Transverse colon (tissue), 4 donors: Measurements from ENCODE around the gene SHC4. TPM values are rescaled to one million over a fixed set of nuclear protein-coding genes. Genes with fewer than 3 reads are reported as not detected.

Experiments used
- DNase-seq: peaks from one replicate; pipeline ENCODE4 v3.0.0-alpha.2; 2019
- H3K27ac ChIP-seq, 4 donors: fragments of 200-600 bp; sonication (generic); 2 replicates each; pipeline ENCODE4 v1.5.1; 2016 to 2018; ENCODE audit warnings: inconsistent platforms in 4 of 4
- H3K27me3 ChIP-seq: fragments of 200-600 bp; sonication (generic); 2 replicates; pipeline ENCODE4 v1.5.1; 2017; ENCODE audit warnings: inconsistent platforms
- H3K36me3 ChIP-seq, 4 donors: fragments of 200-600 bp; sonication (generic); 2 replicates each; pipeline ENCODE4 v1.5.1; 2017 to 2019; ENCODE audit warnings: inconsistent platforms in 4 of 4
- H3K4me1 ChIP-seq, 4 donors: fragments of 200-600 bp; sonication (generic); 2 replicates each; pipeline ENCODE4 v1.5.1; 2017 to 2020; ENCODE audit warnings: inconsistent platforms in 4 of 4
- H3K4me3 ChIP-seq, 4 donors: fragments of 200-600 bp; sonication (generic); 1 replicate in 1 of 4; 2 replicates in 3 of 4; pipeline versions ENCODE4 v1.5.1 to v1.6.1; 2017 to 2019; ENCODE audit warnings: inconsistent platforms in 4 of 4
- H3K9me3 ChIP-seq, 2 donors: fragments of 200-600 bp; sonication (generic); 2 replicates each; pipeline ENCODE4 v1.5.1; 2017 to 2019; ENCODE audit warnings: inconsistent platforms in 2 of 2
- EP300 ChIP-seq: sonication (generic); formaldehyde crosslinking; IDR thresholded peaks from one replicate; pipeline ENCODE4 v1.6.1; 2017; ENCODE audit warnings: antibody characterized with exemption, low read depth
- POLR2A ChIP-seq: fragments of 450-650 bp; IDR thresholded peaks from one replicate; pipeline ENCODE4 v1.6.1; 2016; ENCODE audit warnings: antibody characterized with exemption, mild to moderate bottlenecking, moderate library complexity
- POLR2AphosphoS5 ChIP-seq, 3 donors: sonication (generic); formaldehyde crosslinking; IDR thresholded peaks; one replicate each; pipeline ENCODE4 v1.6.1; 2016; ENCODE audit warnings: antibody characterized with exemption in 3 of 3
- WGBS, 2 donors: methylation state at CpG; one replicate each; pipeline ENCODE4 v1.1.5; 2018; ENCODE audit warnings: low coverage in 1 of 2; 5-methylcytosine and 5-hydroxymethylcytosine counted together
- in situ Hi-C, 4 donors: fragments of 200-750 bp; cut with MboI; loops; one replicate each; pipeline versions ENCODE4 v1.15.0 to v1.15.1; 2017; ENCODE audit warnings: low sequenced_read_pairs in 3 of 4, low pct_ligation_motif_present in 1 of 4, low pct_unique_long_range_greater_than_20kb in 1 of 4
- intact Hi-C: fragments of 100-400 bp; cut with DNase I; formaldehyde crosslinking; loops from one replicate; pipeline ENCODE4 v1.15.1; 2023; ENCODE audit warnings: low total_unique reads
- total RNA-seq, 4 donors: library from RNA; depleted of rRNA; stranded (reverse); fragments of >200 nt; gene quantifications; one replicate each; pipeline ENCODE4 v1.1.0, GENCODE V29; 2016
- TF ChIP-seq, protein P1 (sequence below), 5 experiments: fragments of 200-600 bp in 3 of 5; fragments of 450-650 bp in 2 of 5; sonication (generic) in 3 of 5; IDR thresholded peaks; 1 replicate in 2 of 5; 2 replicates in 3 of 5; pipeline ENCODE4 v1.5.1; 2016 to 2017; ENCODE audit warnings: antibody characterized with exemption in 5 of 5, inconsistent platforms in 3 of 5, mild to moderate bottlenecking in 2 of 5, moderate library complexity in 1 of 5

The SHC4 gene
- total RNA-seq, 4 donors from 2014 or later, result 0.48 to 0.96 TPM; not detected in 2

DNA sequence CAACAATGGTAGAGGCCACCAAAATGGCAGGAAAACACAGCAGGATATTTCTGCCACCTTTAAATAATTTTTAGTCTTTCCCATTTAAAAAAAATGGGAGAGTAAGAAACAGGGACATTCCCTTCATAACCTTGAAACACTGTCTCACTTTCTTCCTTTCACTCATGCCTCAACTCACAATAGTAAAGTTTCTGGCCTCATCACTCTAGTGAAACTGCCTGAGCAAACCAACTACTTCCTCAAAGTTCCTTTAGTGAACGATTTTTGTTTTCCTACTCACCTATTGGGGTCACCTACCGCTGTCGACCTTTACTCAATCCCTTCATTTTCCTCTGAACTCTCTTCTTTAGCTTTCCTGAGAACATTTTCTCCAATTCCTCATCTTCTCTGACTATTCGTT is 33.0 kb downstream of the SHC4 start:
- in situ Hi-C loops, result no loop called here
- WGBS, 2 donors, result 71 to 76% methylated on average over 4 of the region's 4 CpGs
- H3K4me1 ChIP-seq, result peaks cover 0 to 4% (median 0%) of the 10 kb centered on the region in 4 donors
- H3K27ac ChIP-seq, result no peak overlapping the region
- no peak overlapping the region for H3K4me3 ChIP-seq
- no peaks in the 10 kb centered on the region for H3K27me3 ChIP-seq
- TF ChIP-seq POLR2A (no peak), EP300 (no peak), POLR2AphosphoS5 (IDR thresholded peaks at IDR 0.05) (no peak)
- TF ChIP-seq, protein P1, sequence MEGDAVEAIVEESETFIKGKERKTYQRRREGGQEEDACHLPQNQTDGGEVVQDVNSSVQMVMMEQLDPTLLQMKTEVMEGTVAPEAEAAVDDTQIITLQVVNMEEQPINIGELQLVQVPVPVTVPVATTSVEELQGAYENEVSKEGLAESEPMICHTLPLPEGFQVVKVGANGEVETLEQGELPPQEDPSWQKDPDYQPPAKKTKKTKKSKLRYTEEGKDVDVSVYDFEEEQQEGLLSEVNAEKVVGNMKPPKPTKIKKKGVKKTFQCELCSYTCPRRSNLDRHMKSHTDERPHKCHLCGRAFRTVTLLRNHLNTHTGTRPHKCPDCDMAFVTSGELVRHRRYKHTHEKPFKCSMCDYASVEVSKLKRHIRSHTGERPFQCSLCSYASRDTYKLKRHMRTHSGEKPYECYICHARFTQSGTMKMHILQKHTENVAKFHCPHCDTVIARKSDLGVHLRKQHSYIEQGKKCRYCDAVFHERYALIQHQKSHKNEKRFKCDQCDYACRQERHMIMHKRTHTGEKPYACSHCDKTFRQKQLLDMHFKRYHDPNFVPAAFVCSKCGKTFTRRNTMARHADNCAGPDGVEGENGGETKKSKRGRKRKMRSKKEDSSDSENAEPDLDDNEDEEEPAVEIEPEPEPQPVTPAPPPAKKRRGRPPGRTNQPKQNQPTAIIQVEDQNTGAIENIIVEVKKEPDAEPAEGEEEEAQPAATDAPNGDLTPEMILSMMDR (IDR thresholded peaks at IDR 0.05), result no peak
- H3K9me3 ChIP-seq, result no peaks in the 10 kb centered on the region
- DNase-seq, result no peak
- intact Hi-C loops, result no loop called here
- no peaks in the 10 kb centered on the region for H3K36me3 ChIP-seq

DNA sequence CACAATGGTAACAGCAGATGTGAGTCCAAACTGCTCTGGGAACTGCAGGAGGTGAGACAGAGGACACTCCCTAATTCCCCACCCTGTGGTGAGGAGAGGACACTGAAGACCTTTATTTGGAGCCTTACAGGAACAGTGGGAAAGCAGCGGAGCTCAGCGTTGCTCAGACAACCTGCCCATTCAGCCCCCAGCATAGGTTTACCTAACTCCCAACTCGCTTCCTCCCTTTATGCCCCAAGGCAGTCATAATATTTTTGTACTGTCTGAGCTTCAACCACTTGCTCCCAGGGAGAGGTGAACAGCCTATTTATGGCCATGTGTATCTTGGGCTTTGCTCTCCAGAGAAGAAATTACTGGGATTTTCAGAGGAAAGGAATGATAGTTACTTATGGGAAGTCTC is 34.1 kb downstream of the SHC4 start:
- Histone ChIP-seq H3K9me3 (no peaks in the 10 kb centered on the region), H3K4me1 (peaks cover 0 to 4% (median 0%) of the 10 kb centered on the region in 4 donors), H3K27ac (no peak overlapping the region), H3K4me3 (no peak overlapping the region), H3K36me3 (no peaks in the 10 kb centered on the region), H3K27me3 (no peaks in the 10 kb centered on the region)
- DNase-seq, result no peak
- TF ChIP-seq, protein P1 (IDR thresholded peaks at IDR 0.05), result no peak
- TF ChIP-seq EP300 (no peak), POLR2AphosphoS5 (IDR thresholded peaks at IDR 0.05) (no peak), POLR2A (no peak)
- WGBS, 2 donors, result 72 to 82% methylated on average over 2 to 3 of the region's 3 CpGs
- intact Hi-C loops (no loop called here), in situ Hi-C loops (no loop called here)

GRCh38 chr15:48928877-48929538 is 34.7 kb downstream of the SHC4 start:
- H3K4me3 ChIP-seq, result no peak overlapping the region
- peaks cover 0 to 4% (median 0%) of the 10 kb centered on the region in 4 donors for H3K4me1 ChIP-seq
- no peaks in the 10 kb centered on the region for H3K9me3 ChIP-seq
- no peaks in the 10 kb centered on the region for H3K27me3 ChIP-seq
- no peak overlapping the region for H3K27ac ChIP-seq
- no peaks in the 10 kb centered on the region for H3K36me3 ChIP-seq
- TF ChIP-seq EP300, result no peak
- WGBS, 2 donors, result 80 to 84% methylated on average over 6 of the region's 6 CpGs
- no peak for DNase-seq
- intact Hi-C loops, result loop anchor here (1.0 kb wide), 1 partner anchor 89 kb away; no protein-coding TSS in a partner anchor
- in situ Hi-C loops, result no loop called here

- intact Hi-C loops, result no loop called here
- no peak for DNase-seq
- no peak overlapping the region for H3K27ac ChIP-seq
- no peaks in the 10 kb centered on the region for H3K27me3 ChIP-seq
- 57 to 63% methylated on average over 9 of the region's 9 CpGs for WGBS, 2 donors
- peaks cover 0 to 4% (median 0%) of the 10 kb centered on the region in 4 donors for H3K4me1 ChIP-seq
- no peak overlapping the region for H3K4me3 ChIP-seq
- TF ChIP-seq POLR2AphosphoS5 (IDR thresholded peaks at IDR 0.05) (no peak), POLR2A (no peak), EP300 (no peak)
- TF ChIP-seq, protein P1 (IDR thresholded peaks at IDR 0.05), result no peak
- in situ Hi-C loops, result no loop called here
- no peaks in the 10 kb centered on the region for H3K36me3 ChIP-seq
- no peaks in the 10 kb centered on the region for H3K9me3 ChIP-seq
These were observed 38.0 kb downstream of the SHC4 start for GRCh38 chr15:48925714-48926223.
